ENCODE data around the gene MITF.

Gene MITF

GRCh38 chr3:69983546-69984265, 244.4 kb downstream of the MITF start:
- Mint-ChIP-seq H3K27me3 (peaks cover 8% of the 10 kb centered on the region), H3K4me1 (peaks cover 7% of the 10 kb centered on the region), H3K4me3 (no peak overlapping the region), H3K9me3 (peaks cover 5 to 6% of the 10 kb centered on the region in 2 donors), H3K27ac (no peak overlapping the region)
- DNase-seq (peak in 1 of 2 donors; percentile 18), ATAC-seq (peak; percentile 90)

GRCh38 chr3:69985266-69985665, 246.0 kb downstream of the MITF start:
- peaks cover 7% of the 10 kb centered on the region for H3K4me1 Mint-ChIP-seq

GRCh38 chr3:69986419-69986818, 247.2 kb downstream of the MITF start:
- no peak overlapping the region for H3K4me3 Mint-ChIP-seq
- DNase-seq (no peak), ATAC-seq (no peak)
- H3K27ac Mint-ChIP-seq: no peak overlapping the region
- H3K9me3 Mint-ChIP-seq: peaks cover 0 to 4% of the 10 kb centered on the region in 2 donors
- peaks cover 7% of the 10 kb centered on the region for H3K4me1 Mint-ChIP-seq
- H3K27me3 Mint-ChIP-seq: peaks cover 8% of the 10 kb centered on the region

More at GRCh38 chr3:69985266-69985665, 246.0 kb downstream of the MITF start:
- DNase-seq (no peak), ATAC-seq (no peak)
- Mint-ChIP-seq H3K27me3 (peaks cover 8% of the 10 kb centered on the region), H3K4me3 (no peak overlapping the region), H3K27ac (no peak overlapping the region), H3K9me3 (peaks cover 4 to 6% of the 10 kb centered on the region in 2 donors)

- H3K4me1 Mint-ChIP-seq: peaks cover 7% of the 10 kb centered on the region
- DNase-seq (no peak), ATAC-seq (no peak)
- H3K27me3 Mint-ChIP-seq: peaks cover 8% of the 10 kb centered on the region
- H3K9me3 Mint-ChIP-seq: peaks cover 0 to 4% of the 10 kb centered on the region in 2 donors
- no peak overlapping the region for H3K27ac Mint-ChIP-seq
- H3K4me3 Mint-ChIP-seq: no peak overlapping the region
These were observed 248.6 kb downstream of the MITF start for GRCh38 chr3:69987833-69988232.

- no peak for ATAC-seq
- Mint-ChIP-seq H3K4me1 (no peaks in the 10 kb centered on the region), H3K4me3 (no peak overlapping the region), H3K27ac (no peak overlapping the region), H3K9me3 (no peaks in the 10 kb centered on the region), H3K27me3 (no peaks in the 10 kb centered on the region)
- no peak for DNase-seq
These were observed 254.5 kb downstream of the MITF start for GRCh38 chr3:69993757-69994156.

- DNase-seq: no peak
These were observed 255.7 kb downstream of the MITF start for GRCh38 chr3:69994919-69995318.

GRCh38 chr3:69997631-69998307, 258.5 kb downstream of the MITF start:
- Mint-ChIP-seq H3K27ac (no peak overlapping the region), H3K4me3 (no peak overlapping the region), H3K4me1 (no peaks in the 10 kb centered on the region), H3K27me3 (peaks cover 6% of the 10 kb centered on the region), H3K9me3 (peaks cover 0 to 7% of the 10 kb centered on the region in 2 donors)
- DNase-seq (no peak), ATAC-seq (no peak)

More at GRCh38 chr3:69994919-69995318, 255.7 kb downstream of the MITF start:
- H3K4me3 Mint-ChIP-seq: no peak overlapping the region
- H3K9me3 Mint-ChIP-seq: no peaks in the 10 kb centered on the region
- ATAC-seq: no peak
- H3K27me3 Mint-ChIP-seq: no peaks in the 10 kb centered on the region
- no peaks in the 10 kb centered on the region for H3K4me1 Mint-ChIP-seq
- H3K27ac Mint-ChIP-seq: no peak overlapping the region

- Mint-ChIP-seq H3K4me1 (no peaks in the 10 kb centered on the region), H3K27me3 (peaks cover 6% of the 10 kb centered on the region), H3K27ac (peak overlapping the region in 1 of 2 donors; percentile 55), H3K9me3 (peaks cover 0 to 7% of the 10 kb centered on the region in 2 donors), H3K4me3 (no peak overlapping the region)
- no peak for ATAC-seq
- no peak for DNase-seq
These were observed 259.5 kb downstream of the MITF start for GRCh38 chr3:69998759-69999139.

GRCh38 chr3:69999140-70000027, 260.1 kb downstream of the MITF start, which contains the start of gene SAMMSON:
Gene SAMMSON (plus strand): TSS chr3:69999733.
- H3K27ac Mint-ChIP-seq: peak within 1 kb of the TSS in 1 of 2 donors; percentile 55
- DNase-seq: no peak
- no peaks in the 10 kb centered on the region for H3K4me1 Mint-ChIP-seq
- peaks cover 6% of the 10 kb centered on the region for H3K27me3 Mint-ChIP-seq
- no peak for ATAC-seq
- no peak within 1 kb of the TSS for H3K4me3 Mint-ChIP-seq
- peaks cover 0 to 7% of the 10 kb centered on the region in 2 donors for H3K9me3 Mint-ChIP-seq

GRCh38 chr3:70000028-70000410, 260.8 kb downstream of the MITF start:
- Mint-ChIP-seq H3K9me3 (peaks cover 0 to 7% of the 10 kb centered on the region in 2 donors), H3K4me3 (no peak overlapping the region), H3K27me3 (peaks cover 6% of the 10 kb centered on the region), H3K4me1 (no peaks in the 10 kb centered on the region), H3K27ac (no peak overlapping the region)
- DNase-seq: no peak
- ATAC-seq: no peak

- DNase-seq (no peak), ATAC-seq (no peak)
- Mint-ChIP-seq H3K4me3 (no peak overlapping the region), H3K27me3 (peaks cover 6% of the 10 kb centered on the region), H3K27ac (no peak overlapping the region), H3K9me3 (peaks cover 0 to 7% of the 10 kb centered on the region in 2 donors), H3K4me1 (no peaks in the 10 kb centered on the region)
These were observed 261.4 kb downstream of the MITF start for GRCh38 chr3:70000563-70001081.

- no peak for ATAC-seq
- Mint-ChIP-seq H3K4me3 (no peak overlapping the region), H3K27me3 (peaks cover 6% of the 10 kb centered on the region), H3K4me1 (no peaks in the 10 kb centered on the region), H3K9me3 (peaks cover 0 to 7% of the 10 kb centered on the region in 2 donors), H3K27ac (no peak overlapping the region)
- DNase-seq: no peak
These were observed 263.9 kb downstream of the MITF start for GRCh38 chr3:70003119-70003518.

- Mint-ChIP-seq H3K4me3 (no peak overlapping the region), H3K9me3 (peaks cover 0 to 14% of the 10 kb centered on the region in 2 donors), H3K4me1 (no peaks in the 10 kb centered on the region), H3K27ac (no peak overlapping the region), H3K27me3 (peaks cover 6% of the 10 kb centered on the region)
- DNase-seq (no peak), ATAC-seq (no peak)
These were observed 266.8 kb downstream of the MITF start for GRCh38 chr3:70006089-70006488.

GRCh38 chr3:70010346-70010745, 271.1 kb downstream of the MITF start:
- H3K4me1 Mint-ChIP-seq: no peaks in the 10 kb centered on the region
- no peak overlapping the region for H3K4me3 Mint-ChIP-seq
- H3K9me3 Mint-ChIP-seq: peaks cover 0 to 7% of the 10 kb centered on the region in 2 donors
- no peak overlapping the region for H3K27ac Mint-ChIP-seq
- ATAC-seq: no peak
- H3K27me3 Mint-ChIP-seq: peaks cover 6% of the 10 kb centered on the region
- no peak for DNase-seq

GRCh38 chr3:70011582-70011981, 272.3 kb downstream of the MITF start:
- H3K27me3 Mint-ChIP-seq: peaks cover 6% of the 10 kb centered on the region
- no peak for DNase-seq
- H3K4me3 Mint-ChIP-seq: no peak overlapping the region
- no peaks in the 10 kb centered on the region for H3K4me1 Mint-ChIP-seq
- H3K27ac Mint-ChIP-seq: no peak overlapping the region
- H3K9me3 Mint-ChIP-seq: peaks cover 0 to 7% of the 10 kb centered on the region in 2 donors
- ATAC-seq: no peak

All from stimulated activated naive CD8-positive, alpha-beta T cell treated with anti-CD3 and anti-CD28 coated beads, Interleukin-15, amount 100 ng/mL, for 72 hours (primary cell).